ENCODE data around the gene GUCY2C.

GUCY2C gene

GRCh38 chr12:14567351-14568162 is 128.8 kb downstream of the GUCY2C start, which contains the start of gene PLBD1:
Gene PLBD1, minus strand, starts transcription at chr12:14567883. Its CDS starts 187 bp downstream, at chr12:14567696.
- DNase-seq: peak; percentile 83

DNA sequence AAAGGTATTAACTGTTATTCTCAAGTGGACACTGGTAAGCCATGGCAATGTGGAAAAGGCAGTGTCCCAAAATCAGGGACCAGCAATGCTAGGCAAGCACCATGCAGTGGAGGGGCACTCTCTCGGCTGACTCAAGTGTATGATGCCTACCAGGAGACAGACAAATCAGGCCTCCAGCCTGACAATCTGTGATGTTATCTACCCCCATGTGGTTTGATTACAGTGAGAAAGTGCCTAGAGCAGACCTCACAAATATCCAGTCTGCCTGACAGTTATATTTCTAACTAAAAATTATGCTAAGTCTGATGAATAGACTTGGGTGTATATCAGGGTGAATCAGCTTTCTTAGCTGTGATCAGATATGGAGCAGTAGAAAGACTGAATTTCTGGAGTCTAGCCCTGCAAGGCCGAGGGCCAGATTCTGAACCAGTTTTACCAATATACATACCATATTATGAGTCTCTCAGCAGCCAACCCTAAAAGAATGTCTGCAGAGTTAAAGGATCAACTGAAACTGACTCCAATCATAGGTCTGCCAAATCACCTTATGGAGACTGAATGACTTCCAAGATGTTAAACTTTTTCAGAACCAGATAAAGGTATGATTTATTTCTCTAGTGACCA is 132.0 kb downstream of the GUCY2C start:
- DNase-seq: no peak

- no peak for DNase-seq
These were observed 133.4 kb downstream of the GUCY2C start for GRCh38 chr12:14563046-14563445.

Measured in femur (tissue), 1 donor.